Tongue (tissue), 2 donors: ENCODE results near the gene RPL15. TPM values are rescaled to one million over a fixed set of nuclear protein-coding genes. Genes with fewer than 3 reads are reported as not detected.

Experiments used
- DNase-seq: peaks from one replicate; pipeline ENCODE4 v3.0.0-alpha.2; 2015
- total RNA-seq: library from RNA; depleted of rRNA; stranded (reverse); fragments of >200 nt; gene quantifications from one replicate; pipeline ENCODE4 v1.2.3, GENCODE V29; 2014

RPL15 gene
- total RNA-seq, 1 donor from 2014 or later: 3,552 TPM

DNA sequence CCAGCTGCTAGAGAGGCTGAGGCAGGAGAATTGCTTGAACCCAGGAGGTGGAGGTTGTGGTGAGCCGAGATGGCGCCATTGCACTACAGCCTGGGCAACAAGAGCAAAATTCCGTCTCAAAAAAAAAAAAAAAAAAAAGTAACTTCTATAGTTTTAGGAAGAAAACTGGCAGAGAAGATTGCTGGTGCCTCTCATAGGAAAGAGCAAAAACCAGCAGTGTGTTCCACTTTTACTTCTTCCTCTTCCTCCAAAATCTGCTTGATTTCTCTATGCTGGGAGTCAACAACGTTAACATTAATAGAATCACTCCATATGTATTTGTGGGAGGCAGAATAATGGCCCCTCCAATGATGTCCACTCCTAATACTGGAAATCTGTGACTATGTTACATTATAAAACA is 15.6 kb downstream of the RPL15 start:
- DNase-seq: no peak

DNA sequence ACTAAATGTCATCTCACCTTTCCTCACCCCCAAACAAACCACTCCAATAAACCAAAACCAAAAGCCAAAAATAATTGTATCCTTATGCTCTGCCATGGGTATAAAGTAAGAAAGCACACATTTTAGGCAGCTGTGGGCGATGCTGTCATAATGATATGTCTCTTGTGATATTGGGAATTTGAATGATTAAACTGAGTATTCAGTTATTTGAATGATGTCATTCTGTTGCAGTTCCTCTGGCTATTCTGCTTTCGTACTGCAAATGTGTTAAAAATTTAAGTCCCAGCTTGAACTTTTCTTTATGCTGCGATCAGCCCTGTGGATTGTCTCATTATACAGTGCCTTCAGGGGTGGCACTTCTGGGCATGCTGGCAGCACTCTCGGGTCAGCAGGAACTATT is 17.3 kb downstream of the RPL15 start:
- DNase-seq: no peak

DNA sequence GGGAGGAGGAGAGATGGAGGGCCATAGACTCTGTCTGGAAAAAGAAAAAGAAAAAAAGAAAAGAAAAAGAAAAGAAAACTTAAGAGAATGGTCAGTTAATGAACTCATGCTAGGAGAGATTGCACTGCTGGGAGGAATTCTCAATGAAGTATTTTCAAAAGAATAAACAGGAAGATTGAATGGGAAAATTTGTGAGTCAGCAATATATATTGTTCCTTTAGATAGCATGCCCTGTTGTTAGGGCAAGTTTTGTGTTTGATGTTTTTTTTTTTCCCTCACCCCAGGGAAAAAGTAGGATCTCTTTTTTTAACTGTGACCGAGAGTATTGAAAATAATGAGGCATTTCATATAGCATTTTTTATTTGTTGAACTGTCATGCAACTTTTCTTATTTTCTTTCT is 20.4 kb downstream of the RPL15 start:
- DNase-seq: no peak

DNA sequence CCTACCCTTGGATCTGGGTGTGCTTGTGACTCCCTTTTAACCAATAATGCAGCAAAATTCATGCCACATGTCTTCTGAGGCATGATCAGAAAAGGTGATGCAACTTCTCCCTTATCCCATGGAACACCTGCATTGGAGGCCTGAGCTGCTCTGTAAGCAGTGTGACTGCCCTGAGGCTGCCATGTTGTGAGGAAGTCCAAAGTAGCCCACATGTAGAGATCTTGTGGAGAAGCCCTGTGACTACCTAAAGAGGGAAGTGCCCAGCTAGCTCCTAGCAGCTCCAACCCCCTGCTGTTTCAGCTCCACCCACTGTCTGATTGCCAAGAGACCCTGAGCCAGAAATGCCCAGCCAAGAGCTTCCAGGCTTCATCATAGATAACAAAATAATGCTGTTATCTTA is 21.8 kb downstream of the RPL15 start:
- no peak for DNase-seq

DNA sequence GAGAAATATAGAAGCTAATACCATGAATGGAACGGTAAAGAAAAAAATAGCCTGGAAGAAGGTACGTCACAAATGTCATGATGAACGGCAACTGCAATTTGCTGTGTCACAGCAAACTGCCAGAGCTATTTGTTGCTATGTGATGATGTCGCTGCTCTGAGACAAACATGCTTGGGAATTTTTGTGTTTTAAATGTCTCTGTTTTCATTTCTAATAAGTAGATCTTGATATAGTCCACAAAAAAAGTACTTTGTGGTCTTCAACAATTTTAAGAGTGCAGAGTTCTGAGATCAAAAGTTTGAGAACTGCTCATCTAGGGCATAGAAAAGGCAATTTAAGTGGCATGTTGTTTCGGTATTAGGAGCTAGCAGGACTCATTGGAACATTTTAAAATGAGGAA is 23.8 kb downstream of the RPL15 start:
- DNase-seq: no peak

DNA sequence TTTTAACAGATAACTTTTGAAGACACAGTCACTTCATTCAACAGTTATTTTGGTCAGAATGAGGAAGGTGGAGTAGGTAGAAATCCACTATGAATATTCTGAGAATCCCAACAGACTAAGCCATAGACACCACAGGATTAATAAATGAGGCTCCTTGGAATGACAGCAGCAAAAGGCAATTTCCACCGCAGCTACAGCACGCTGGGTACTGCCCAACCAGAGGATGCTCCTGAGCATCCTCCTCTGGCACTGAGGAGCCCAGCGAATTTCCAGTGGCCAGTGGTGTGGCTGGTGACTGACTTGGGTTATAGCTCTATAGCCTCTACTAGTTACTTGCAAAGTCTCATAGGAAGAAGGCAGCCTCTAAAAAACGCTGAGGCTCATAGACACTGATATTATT is 24.5 kb downstream of the RPL15 start:
- DNase-seq: no peak

DNA sequence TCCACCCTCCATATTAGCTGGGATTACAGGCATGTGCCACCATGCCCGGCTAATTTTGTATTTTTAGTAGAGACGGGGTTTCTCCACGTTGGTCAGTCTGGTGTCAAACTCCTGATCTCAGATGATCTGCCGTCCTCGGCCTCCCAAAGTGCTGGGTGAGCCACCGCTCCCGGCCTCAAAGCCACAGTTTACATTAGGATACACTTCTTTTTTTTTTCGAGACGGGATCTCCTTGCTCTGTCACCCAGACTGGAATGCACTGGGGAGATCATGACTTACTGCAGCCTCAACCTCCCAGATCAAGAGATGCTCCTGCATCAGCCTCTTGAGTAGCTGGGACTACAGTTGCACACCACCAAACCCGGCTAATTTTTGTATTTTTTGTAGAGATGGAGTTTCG is 25.6 kb downstream of the RPL15 start:
- DNase-seq: no peak

DNA sequence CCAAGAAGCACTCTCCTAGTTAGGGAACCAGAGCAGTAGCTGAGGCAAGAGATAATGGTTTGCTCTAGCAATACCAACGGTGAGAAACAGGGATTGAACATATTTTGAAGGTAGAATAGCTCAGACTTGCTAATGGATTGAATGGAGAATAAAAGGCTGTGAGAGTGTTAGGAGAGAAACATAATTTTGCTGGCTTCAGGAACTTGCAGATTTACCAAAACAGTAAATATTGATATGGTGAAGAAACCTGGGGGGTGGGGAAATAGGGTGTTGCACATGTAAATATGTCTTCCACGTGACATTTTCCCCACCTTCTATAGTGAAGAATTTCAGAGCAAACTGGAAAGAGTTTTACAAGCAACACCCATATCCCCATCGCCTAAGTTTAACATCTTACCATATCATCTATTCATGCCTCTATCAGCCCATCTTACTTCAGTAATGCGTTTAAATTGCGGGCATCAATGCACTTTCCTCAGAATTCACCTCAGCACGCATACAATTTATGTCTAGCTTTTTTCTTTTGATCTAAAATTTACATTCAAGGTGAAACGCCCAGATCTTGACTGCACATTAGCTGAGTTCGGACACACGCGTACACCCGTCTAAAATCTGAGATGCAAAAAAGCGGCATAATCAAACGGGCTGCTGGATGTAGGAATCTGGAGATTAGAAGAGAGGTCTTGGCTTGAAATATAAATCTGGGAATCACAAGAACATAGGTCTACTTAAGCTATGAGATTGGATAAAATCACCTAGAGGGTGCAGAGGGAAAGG is 27.3 kb downstream of the RPL15 start:
- peak; percentile 30 for DNase-seq

DNA sequence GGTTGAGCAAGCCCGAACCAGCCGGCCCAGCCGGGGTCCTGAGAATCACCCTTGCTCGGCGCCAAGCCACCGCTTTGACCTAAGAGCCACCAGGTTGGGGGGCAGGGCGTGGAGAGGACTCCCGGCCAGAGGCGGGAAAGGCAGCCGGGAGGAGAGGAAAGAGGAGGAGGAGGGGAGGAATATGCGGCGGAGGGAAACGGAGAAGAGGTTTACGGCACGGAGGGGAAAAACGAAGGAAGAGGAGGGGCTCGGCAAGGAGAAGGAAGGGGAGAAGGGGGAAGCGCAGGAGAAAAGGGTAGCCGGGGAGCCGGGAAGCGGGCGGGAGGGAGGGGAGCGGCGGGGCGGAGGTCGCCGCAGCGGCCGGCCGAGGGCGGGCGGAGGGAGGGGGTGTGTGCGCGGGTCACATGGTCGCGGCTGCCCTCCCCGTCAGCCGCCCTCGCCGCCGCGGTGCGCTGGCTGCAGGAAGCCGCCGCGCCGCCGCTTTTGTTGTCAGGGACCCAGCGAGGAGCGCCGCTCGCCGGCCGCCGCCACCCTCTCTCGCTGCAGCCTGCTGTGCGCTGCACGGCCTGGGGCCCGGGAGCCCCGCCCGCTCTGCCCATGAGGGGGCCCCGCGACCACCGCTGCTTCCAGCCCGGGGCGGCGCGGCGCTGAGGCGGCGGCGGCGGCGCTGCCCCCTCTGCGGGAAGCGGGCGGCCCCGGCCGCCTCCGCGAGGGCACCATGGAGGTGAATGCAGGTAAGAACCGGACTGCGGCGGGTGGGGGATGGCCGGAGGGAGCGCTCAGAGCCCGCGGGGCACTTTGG is 28.1 kb downstream of the RPL15 start, which contains the start of gene NR1D2:
NR1D2 (plus strand) TSS at position 426 of the 802 bp plus-strand sequence; CDS start at position 719, 293 bp downstream.
- DNase-seq: peak; percentile 90

DNA sequence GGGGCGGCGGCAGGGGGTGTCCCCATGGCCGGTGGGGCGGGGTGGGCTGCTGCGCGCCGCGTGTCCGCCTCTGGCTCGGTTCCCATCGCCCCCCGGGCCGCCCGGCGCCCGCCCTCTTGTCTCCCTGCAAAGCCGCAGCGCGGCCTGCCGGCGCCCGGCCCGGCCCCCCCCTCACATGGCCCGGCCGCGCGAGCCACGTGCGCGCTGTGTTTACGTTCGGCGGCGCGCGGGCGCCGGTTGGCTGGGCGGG is 28.7 kb downstream of the RPL15 start:
- DNase-seq: no peak

DNA sequence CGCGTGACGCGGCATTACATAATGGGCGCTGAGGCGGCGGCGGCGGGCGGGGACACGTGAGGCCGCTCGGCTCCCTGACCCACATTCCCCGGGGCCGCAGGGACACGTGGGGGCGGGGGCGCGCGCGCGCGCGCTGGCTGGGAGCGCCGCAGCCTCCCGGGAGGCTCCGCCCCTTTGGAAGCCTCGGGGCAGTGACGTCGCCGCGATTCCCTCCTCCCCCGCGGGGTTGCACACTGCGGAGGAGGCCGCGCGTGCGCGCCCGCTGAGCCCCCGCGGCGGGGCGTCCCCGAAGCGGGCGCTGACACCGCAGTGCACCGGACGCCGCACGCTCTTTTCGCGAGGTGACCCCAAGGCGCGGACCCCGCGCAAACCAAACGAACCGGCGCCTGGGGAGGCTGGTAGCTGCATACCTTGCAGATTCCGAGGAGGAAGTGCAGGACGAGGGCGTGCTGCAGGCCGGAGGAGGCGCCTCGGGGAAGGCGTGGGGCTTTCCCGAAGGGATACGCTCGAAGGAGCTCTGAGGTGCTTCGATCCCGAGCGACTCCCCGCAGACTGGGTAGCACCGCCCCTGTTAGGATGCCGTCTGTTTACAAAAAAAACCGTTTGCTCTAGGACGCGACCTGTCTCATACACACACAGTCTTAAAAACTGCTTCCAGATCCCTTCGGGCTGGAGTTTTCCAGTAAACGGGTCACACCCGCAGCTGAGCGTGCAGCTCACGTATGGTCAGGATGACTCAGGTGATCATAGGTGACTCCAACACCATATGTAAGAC is 29.2 kb downstream of the RPL15 start:
- peak; percentile 98 for DNase-seq

DNA sequence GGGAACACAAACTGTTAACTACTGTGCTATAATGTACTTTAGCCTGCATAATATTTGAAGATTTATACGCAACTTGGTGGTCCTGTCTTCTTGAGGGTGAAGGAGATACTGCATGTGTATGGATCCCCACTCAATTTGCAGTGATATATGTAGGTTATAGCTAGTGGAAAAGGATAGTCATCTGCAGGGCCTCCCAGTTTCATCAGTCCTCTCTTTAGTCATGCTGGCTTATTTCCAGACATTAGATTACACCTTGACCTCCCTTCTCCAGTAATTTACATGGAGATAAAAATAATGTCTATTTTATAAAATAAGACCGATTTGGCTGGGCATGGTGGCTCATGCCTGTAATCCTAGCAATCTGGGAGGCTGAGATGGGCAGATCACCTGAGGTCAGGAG is 31.8 kb downstream of the RPL15 start:
- no peak for DNase-seq

DNA sequence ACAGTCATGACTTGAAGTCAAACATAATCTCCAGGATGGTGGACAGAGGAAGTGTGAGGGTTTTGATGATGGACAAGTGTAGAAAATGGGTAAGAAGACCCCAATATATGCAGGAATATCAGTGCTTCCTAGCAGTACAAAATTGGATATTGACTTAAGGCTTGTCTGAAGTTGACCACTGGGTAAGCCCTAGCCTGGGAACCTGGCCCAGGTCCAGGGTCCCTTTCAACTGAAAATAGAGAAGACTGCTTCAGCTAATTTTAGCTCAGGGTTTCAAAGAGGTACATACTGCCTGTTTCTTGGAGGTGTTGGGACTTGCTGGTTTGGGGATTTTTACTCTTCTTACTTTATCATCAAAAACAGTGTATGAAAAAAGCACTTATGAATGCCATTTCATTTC is 32.9 kb downstream of the RPL15 start:
- peak; percentile 49 for DNase-seq

DNA sequence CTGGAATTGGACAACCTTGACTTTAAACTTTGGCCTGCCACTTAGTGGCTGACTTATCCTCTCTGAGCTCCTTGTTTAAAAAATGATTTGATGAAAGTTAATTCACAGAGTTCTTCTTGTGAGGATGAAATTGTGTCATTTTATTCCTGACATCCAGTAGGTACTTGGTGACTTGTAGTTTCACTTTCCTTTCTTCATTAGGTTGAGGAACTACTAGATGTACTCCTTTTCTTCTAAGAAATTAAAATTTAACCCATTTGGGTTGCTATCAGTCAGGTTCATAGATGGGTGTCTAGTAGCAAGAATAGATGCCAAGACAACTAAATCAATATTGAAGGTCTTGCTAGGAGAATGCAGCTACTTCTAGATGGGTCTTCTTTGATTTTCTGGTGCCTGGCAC is 33.4 kb downstream of the RPL15 start:
- no peak for DNase-seq

DNA sequence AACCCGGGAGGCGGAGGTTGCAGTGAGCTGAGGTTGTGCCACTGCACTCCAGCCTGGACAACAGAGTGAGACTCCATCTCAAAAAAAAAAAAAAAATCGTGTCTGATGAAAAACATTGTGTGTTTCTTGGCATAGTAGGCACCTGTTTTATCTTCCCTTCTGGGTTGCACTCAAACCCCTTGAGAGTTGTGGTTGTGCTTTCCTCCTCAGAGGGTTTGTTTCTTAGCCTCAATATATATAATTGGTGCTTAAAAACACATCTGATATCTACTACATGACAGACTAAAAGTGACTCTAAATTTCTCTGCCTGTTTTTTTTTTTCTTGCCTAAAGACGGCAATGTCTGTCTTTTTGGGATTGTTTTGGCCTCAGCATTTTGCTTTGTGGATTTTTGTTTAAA is 35.7 kb downstream of the RPL15 start:
- DNase-seq: no peak

DNA sequence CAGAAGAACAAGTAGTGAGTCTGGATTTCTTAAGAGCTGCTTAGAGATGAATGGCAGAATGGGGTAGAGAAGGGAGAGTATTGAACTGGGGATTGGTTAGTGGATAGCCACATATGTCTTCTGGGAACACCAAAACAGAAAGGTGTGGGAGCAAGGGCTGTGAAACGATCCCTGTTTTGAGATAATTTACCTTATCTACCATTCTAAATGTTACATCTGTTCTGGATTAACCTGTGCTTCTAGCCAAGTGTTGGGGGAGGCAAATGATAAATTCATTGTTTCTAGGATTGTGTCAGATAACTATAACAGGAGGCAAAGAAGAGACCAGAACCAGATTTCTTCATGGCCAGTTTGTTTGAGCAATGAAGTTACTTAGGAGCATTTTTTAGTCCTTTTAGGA is 36.6 kb downstream of the RPL15 start:
- DNase-seq: no peak

DNA sequence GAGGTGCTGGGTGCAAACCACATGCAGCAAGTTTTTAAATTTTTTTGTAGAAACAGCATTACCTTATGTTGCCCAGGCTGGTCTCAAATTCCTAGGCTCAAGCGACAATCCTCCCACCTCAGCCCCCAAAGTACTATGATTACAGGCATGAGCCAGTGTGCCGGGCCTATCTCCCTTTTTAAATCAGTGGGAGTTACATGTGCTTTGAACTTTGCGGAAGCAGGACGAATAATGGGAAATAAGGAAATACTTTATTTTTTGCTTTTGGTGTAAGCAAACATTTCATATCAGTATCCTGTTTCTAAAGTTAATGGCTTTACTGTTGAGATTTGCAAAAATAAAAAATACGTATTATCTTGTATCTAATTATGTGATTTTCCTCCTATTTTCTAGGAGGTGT is 37.2 kb downstream of the RPL15 start:
- no peak for DNase-seq

DNA sequence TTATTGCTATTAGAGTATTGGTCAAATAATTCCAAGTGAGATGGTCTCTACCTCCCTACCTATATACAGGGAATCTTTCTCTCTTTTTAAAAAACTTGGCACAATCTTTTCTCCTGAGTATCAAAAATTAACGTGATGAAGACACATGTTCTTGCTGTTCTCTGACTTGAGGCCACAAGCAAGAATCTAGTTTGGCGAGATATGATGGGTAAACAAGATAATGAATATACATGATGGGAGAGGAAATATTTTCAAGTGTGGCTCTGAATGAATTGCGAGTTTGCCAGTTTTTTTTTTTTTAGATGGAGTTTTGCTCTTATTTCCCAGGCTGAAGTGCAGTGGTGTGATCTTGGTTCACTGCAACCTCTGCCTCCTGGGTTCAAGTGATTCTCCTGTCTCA is 39.8 kb downstream of the RPL15 start:
- DNase-seq: no peak

DNA sequence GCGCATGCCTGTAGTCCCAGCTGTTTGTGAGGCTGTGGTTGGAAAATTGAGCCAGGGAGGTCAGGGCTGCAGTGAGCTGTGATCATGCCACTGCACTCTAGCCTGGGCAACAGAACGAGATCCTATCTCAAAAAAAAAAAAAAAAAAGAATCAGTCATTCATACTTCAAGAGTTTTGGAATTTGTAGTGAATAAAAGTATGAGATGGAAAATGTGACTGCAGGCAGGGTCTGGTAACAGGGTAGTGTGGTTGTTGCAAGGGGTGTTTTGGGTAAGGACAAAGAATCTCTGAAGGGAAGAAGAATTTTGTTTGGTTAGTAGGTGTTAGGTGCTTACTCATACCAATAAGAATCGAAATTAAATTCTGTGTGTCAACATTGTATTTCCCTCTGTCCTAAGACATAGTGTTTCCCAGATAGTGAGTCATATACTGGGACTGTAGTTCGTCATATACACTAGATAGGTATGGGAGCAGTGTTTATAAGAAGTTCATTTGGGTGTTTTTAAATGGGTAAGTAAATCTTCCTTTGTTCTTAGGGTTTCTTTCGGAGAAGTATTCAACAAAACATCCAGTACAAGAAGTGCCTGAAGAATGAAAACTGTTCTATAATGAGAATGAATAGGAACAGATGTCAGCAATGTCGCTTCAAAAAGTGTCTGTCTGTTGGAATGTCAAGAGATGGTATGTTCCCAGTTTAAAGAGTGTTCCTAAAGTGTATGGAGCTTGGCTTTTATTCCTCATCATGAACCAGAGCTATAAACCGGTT is 42.4 kb downstream of the RPL15 start:
- DNase-seq: no peak

DNA sequence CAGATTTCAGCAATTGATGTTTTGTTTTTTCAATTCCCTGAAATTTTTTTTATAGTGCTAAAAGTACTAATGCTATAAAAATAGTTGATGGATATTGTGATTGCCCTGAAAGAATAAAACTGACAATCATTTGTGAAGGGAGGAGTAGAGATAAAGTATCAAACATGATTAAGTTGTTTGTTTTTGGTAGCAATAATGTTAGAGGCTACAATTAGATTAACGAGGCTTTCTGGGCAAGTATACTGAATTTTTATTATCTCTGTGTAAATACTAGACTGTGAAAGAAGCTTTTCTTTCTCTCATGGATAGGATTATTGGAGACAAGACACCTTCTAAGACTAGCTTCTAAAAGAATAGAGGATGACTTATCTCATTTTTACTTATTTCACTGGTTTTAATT is 43.7 kb downstream of the RPL15 start:
- no peak for DNase-seq

DNA sequence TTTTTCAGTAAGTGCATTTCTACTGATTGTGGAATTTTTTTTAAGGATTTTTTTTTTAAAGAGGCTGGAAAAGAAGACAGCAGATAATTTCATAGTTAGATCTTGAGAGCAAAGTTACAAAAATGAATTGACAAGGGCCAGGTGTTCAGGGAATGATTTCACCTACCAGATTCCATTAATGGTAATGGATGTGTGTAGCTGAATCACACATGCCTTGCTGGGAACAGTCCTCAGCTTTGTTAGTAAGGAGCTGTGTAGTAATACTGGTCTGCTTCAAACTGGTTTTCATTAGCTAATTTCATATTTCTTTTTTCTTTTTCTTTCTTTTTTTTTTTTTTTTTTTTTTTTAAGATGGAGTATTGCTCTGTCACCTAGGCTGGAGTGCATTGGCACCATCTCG is 44.1 kb downstream of the RPL15 start:
- no peak for DNase-seq

DNA sequence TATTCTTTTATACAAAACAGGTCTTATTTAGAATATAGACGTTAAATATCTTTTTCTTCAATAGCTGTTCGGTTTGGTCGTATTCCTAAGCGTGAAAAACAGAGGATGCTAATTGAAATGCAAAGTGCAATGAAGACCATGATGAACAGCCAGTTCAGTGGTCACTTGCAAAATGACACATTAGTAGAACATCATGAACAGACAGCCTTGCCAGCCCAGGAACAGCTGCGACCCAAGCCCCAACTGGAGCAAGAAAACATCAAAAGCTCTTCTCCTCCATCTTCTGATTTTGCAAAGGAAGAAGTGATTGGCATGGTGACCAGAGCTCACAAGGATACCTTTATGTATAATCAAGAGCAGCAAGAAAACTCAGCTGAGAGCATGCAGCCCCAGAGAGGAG is 45.0 kb downstream of the RPL15 start:
- DNase-seq: no peak
